Right atrium auricular region (tissue), 2 donors: ENCODE results near the gene HOXB5. TPM values are rescaled to one million over a fixed set of nuclear protein-coding genes. Genes with fewer than 3 reads are reported as not detected.

Experiments used
- DNase-seq: peaks from one replicate; pipeline ENCODE4 v3.0.0-alpha.2; 2019; ENCODE audit warnings: low spot score
- H3K27ac ChIP-seq, 2 donors: fragments of 200-600 bp; sonication (generic); 1 replicate in 1 of 2; 2 replicates in 1 of 2; pipeline ENCODE4 v1.5.1; 2016 to 2019
- H3K27me3 ChIP-seq, 2 donors: fragments of 200-600 bp; sonication (generic); one replicate each; pipeline versions ENCODE4 v1.5.1 to v1.6.0; 2017 to 2019
- H3K36me3 ChIP-seq: fragments of 200-600 bp; sonication (generic); one replicate; pipeline ENCODE4 v1.5.1; 2016
- H3K4me1 ChIP-seq, 2 donors: fragments of 200-600 bp; sonication (generic); one replicate each; pipeline versions ENCODE4 v1.5.1 to v1.6.0; 2017 to 2019
- H3K4me3 ChIP-seq, 2 donors: fragments of 200-600 bp; sonication (generic); 1 replicate in 1 of 2; 2 replicates in 1 of 2; pipeline ENCODE4 v1.5.1; 2017 to 2019; ENCODE audit warnings: mild to moderate bottlenecking in 1 of 2, moderate library complexity in 1 of 2
- H3K9me3 ChIP-seq, 2 donors: fragments of 200-600 bp; sonication (generic); one replicate each; pipeline ENCODE4 v1.5.1; 2019
- total RNA-seq, 2 donors: library from RNA; depleted of rRNA; stranded (reverse); fragments of >200 nt; gene quantifications; one replicate each; pipeline ENCODE4 v1.1.0, GENCODE V29; 2016
- TF ChIP-seq, protein P1 (sequence below), 2 donors: fragments of 200-600 bp; sonication (generic); IDR thresholded peaks; one replicate each; pipeline ENCODE4 v1.5.1; 2019; ENCODE audit warnings: antibody characterized with exemption in 2 of 2

Gene HOXB5
- total RNA-seq, 2 donors from 2014 or later: not detected

DNA sequence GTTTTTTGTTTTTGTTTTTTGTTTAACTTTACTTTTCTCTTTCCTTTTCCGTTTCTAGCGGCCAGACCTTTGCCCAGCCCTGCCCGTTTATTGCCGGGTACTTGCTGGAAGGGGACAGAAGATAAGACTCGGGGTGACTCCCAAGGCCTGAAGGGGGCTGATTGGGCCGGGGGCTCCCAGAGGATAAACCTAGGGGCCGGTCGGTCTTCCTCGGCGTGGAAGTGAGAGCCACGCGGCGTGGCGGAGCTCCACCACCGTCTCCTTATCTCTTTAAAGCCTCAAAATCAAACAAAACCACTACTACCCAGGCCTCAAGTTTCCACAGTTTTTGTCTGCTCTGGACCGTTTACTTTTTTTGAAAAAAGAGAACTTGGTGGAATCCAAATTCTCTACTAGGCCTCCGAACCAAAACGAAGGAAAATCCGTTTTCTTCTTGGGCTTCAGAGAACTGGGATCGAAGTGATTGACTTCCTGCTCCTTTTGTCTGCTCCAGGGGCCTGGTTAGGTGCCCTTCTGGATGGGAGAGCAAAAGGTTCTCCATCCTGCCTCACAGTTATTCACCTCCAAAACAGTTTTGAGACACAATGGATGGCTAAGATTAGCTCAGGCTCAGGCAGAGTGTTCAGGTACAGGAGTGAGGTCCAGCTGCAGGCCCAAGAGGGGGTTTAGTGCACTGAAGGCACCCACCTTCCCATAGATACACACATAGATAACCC, 41.1 kb upstream of the HOXB5 start:
- H3K4me1 ChIP-seq: peaks cover 0 to 9% of the 10 kb centered on the region in 2 donors
- DNase-seq: no peak
- H3K27ac ChIP-seq: no peak overlapping the region
- no peak overlapping the region for H3K4me3 ChIP-seq
- no peaks in the 10 kb centered on the region for H3K36me3 ChIP-seq
- TF ChIP-seq, protein P1, sequence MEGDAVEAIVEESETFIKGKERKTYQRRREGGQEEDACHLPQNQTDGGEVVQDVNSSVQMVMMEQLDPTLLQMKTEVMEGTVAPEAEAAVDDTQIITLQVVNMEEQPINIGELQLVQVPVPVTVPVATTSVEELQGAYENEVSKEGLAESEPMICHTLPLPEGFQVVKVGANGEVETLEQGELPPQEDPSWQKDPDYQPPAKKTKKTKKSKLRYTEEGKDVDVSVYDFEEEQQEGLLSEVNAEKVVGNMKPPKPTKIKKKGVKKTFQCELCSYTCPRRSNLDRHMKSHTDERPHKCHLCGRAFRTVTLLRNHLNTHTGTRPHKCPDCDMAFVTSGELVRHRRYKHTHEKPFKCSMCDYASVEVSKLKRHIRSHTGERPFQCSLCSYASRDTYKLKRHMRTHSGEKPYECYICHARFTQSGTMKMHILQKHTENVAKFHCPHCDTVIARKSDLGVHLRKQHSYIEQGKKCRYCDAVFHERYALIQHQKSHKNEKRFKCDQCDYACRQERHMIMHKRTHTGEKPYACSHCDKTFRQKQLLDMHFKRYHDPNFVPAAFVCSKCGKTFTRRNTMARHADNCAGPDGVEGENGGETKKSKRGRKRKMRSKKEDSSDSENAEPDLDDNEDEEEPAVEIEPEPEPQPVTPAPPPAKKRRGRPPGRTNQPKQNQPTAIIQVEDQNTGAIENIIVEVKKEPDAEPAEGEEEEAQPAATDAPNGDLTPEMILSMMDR (IDR thresholded peaks at IDR 0.05): no peak
- no peaks in the 10 kb centered on the region for H3K9me3 ChIP-seq
- peaks cover 53 to 75% of the 10 kb centered on the region in 2 donors for H3K27me3 ChIP-seq

DNA sequence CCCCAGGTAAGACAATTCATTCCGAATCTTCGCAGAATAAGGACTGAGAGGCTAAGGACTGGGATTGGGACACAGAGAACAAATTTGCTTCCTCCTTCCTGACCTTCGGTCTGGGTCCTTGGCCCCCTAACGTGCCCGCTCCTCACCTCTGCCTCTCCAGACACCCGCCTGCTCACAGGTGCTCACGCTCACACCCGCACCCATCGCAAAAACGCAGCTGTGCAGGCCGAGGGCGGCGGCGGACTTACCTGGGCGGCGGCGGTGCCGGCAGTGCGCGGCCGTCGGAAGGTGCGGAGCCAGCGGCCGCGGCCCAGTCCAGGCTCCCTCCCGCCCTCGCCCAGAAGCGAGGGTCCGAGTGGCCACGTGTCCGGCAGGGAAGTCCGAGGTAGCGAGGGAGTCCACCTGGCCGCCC, 39.7 kb upstream of the HOXB5 start:
- no peak for DNase-seq
- Histone ChIP-seq H3K27ac (no peak overlapping the region), H3K4me1 (peaks cover 0 to 9% of the 10 kb centered on the region in 2 donors), H3K36me3 (no peaks in the 10 kb centered on the region), H3K9me3 (no peaks in the 10 kb centered on the region), H3K27me3 (peaks cover 62 to 88% of the 10 kb centered on the region in 2 donors), H3K4me3 (no peak overlapping the region)
- TF ChIP-seq, protein P1 (IDR thresholded peaks at IDR 0.05): no peak

DNA sequence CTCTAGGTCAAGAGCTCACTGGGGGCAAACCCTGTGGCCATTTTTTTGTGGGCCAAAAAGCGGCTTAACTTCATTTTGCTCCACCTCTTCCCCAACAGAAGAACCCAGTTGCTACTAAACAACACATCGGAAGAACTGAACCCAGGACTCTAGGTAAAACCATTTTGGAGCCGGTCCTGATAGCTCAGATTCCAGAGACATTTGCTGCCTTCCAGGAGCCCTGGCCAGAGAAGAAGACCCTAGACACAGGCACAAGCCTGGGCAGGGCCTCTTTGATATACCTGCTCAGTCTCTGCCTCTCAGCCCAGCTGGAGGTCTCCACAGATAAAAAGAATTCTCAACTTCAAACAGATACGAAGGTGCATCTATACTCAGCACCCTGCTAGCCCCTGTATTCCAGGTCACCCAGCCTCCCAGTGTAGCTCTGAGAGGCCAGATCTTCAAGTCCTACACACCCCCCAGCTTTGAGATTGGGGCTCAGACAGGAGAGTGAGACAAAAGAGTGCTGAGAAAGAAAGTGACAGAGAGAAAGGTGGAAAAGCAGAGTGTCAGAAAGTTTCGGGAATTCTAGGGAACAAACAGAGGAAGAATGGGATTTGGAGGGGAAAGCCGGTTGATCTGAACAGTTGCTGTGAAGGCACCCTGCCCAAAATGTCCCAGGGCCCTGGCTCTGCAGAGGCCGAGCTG, 39.1 kb upstream of the HOXB5 start:
- DNase-seq: no peak
- Histone ChIP-seq H3K4me3 (no peak overlapping the region), H3K4me1 (peaks cover 0 to 9% of the 10 kb centered on the region in 2 donors), H3K36me3 (no peaks in the 10 kb centered on the region), H3K27ac (no peak overlapping the region), H3K27me3 (peaks cover 65 to 93% of the 10 kb centered on the region in 2 donors), H3K9me3 (no peaks in the 10 kb centered on the region)
- TF ChIP-seq, protein P1 (IDR thresholded peaks at IDR 0.05): no peak

DNA sequence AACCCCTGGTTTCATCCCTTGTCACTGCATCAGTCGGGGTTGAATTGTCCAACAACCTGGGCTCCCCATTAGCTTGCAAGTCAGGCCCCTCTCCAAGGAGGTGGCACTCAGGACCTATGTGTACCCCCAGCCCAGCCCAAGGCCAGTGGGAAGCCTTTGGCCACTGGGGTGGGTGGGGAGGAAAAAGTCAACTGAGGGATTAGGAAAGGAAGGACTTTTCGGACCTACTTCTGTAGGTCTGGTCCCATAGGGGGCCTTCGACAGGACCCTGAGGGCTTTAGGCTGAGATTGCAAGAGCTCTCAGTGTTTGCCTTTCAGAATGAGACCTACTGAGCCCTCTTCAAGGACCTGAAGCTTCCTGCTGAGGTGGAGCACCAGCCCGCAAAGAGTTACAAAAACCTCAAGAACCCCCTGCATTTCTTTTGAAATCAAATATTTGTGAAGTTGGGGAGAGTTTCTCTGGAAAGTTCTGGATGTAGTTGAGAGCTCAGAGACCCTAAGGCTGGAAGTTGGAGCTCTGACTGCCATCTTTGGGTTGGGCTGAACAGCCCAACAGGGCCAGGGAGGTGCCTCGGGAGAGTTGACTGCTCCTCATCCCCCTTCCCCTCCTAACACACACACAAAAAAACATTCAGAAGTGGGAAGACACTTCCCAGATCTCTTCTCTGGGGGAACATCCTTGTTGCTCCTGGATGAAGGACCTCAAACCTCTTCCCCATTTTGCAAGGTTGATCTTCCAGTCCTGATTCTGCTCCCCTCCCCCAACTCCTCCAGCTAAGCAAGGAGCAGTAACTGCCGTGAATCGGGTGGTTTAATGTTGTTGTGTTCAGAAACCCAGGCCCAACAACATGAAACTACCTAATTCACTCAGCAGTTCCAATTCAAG, 38.4 kb upstream of the HOXB5 start:
- DNase-seq: no peak
- peaks cover 0 to 12% of the 10 kb centered on the region in 2 donors for H3K4me1 ChIP-seq
- H3K36me3 ChIP-seq: no peaks in the 10 kb centered on the region
- H3K27ac ChIP-seq: no peak overlapping the region
- H3K27me3 ChIP-seq: peaks cover 64 to 93% of the 10 kb centered on the region in 2 donors
- TF ChIP-seq, protein P1 (IDR thresholded peaks at IDR 0.05): no peak
- H3K4me3 ChIP-seq: no peak overlapping the region
- no peaks in the 10 kb centered on the region for H3K9me3 ChIP-seq

DNA sequence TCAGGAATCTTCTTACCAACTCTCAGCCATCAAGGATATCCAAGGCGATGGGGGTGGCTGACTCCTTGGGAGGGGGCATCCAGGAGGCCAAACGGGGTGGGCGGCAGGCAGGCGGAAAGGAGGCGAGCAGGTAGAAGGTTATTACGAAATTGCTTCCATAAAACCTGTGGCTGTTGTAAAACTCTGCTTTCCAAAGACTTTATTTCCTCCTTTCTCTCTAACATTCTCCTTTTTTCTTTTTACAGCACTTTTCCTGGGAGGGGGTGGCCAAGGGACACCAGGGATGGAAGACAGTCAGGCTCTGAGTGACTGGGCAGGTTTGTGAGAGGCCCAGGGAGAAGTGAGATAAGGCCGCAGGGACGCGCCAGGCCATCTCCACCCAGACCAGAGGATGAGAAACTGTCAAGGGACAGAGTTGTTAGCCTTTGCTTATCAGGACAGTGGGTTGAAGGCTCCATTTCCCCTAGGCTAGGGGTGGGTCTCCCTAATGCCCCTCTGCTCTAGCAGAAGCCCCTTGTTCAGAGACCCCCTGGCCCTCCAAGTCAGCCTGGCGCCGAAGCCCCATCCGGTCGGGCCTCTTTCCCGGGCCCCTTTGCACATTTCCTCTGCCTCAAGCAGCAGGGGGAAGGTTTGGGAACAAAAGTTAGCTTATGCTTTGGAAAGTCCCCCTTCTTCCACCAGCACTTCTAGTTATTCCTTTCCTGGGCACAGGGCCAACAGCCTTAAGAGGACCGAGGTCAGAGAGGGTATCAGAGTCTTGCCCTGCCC, 37.5 kb upstream of the HOXB5 start:
- no peaks in the 10 kb centered on the region for H3K36me3 ChIP-seq
- no peak for DNase-seq
- TF ChIP-seq, protein P1 (IDR thresholded peaks at IDR 0.05): no peak
- H3K4me3 ChIP-seq: no peak overlapping the region
- no peaks in the 10 kb centered on the region for H3K9me3 ChIP-seq
- no peak overlapping the region for H3K27ac ChIP-seq
- peaks cover 61 to 93% of the 10 kb centered on the region in 2 donors for H3K27me3 ChIP-seq
- H3K4me1 ChIP-seq: peaks cover 0 to 21% of the 10 kb centered on the region in 2 donors
